ENCODE data around the gene CLDN14.

GRCh38 chr21:36517366-36518075, 37.6 kb upstream of the CLDN14 start:
- TF ChIP-seq POLR2A (IDR thresholded peaks at IDR 0.05; ENCODE audit: low read depth) (no peak), POLR2AphosphoS5 (IDR thresholded peaks at IDR 0.05) (no peak), CTCF (IDR thresholded peaks at IDR 0.05) (no peak), EP300 (IDR thresholded peaks at IDR 0.05) (no peak)

Data from esophagus muscularis mucosa (tissue), 4 donors.